Nephron progenitor cell (in vitro differentiated cells): ENCODE measurements around the gene NCF4.

Experiments
- DNase-seq: peaks from one replicate; pipeline ENCODE4 v3.0.0; 2021
- H3K27ac Mint-ChIP-seq: 2 replicates; pipeline ENCODE4 v1.8.0; 2021; ENCODE audit warnings: mild to moderate bottlenecking, moderate library complexity, mixed read lengths
- H3K27me3 Mint-ChIP-seq: 2 replicates; pipeline ENCODE4 v1.8.0; 2021; ENCODE audit warnings: mild to moderate bottlenecking, low read depth, mixed read lengths; ENCODE audit not compliant: poor library complexity
- H3K36me3 Mint-ChIP-seq: 2 replicates; pipeline ENCODE4 v1.8.0; 2021; ENCODE audit warnings: low read depth, mixed read lengths
- H3K4me1 Mint-ChIP-seq: 2 replicates; pipeline ENCODE4 v1.8.0; 2021; ENCODE audit warnings: mixed read lengths
- H3K4me3 Mint-ChIP-seq: 2 replicates; pipeline ENCODE4 v1.8.0; 2021; ENCODE audit warnings: mild to moderate bottlenecking, moderate library complexity, mixed read lengths
- H3K9me3 Mint-ChIP-seq: 2 replicates; pipeline ENCODE4 v1.8.0; 2021; ENCODE audit warnings: mild to moderate bottlenecking, moderate library complexity, mixed read lengths
- TF ChIP-seq, protein P1 (sequence below): fragments of 200-600 bp; sonication (generic); IDR thresholded peaks from 2 replicates; pipeline ENCODE4 v1.5.0; 2021; ENCODE audit warnings: antibody characterized with exemption

The NCF4 gene

GRCh38 chr22:36925388-36926290, 64.8 kb downstream of the NCF4 start:
- peaks cover 12% of the 10 kb centered on the region for H3K27me3 Mint-ChIP-seq
- peaks cover 68% of the 10 kb centered on the region for H3K4me1 Mint-ChIP-seq
- TF ChIP-seq, protein P1, sequence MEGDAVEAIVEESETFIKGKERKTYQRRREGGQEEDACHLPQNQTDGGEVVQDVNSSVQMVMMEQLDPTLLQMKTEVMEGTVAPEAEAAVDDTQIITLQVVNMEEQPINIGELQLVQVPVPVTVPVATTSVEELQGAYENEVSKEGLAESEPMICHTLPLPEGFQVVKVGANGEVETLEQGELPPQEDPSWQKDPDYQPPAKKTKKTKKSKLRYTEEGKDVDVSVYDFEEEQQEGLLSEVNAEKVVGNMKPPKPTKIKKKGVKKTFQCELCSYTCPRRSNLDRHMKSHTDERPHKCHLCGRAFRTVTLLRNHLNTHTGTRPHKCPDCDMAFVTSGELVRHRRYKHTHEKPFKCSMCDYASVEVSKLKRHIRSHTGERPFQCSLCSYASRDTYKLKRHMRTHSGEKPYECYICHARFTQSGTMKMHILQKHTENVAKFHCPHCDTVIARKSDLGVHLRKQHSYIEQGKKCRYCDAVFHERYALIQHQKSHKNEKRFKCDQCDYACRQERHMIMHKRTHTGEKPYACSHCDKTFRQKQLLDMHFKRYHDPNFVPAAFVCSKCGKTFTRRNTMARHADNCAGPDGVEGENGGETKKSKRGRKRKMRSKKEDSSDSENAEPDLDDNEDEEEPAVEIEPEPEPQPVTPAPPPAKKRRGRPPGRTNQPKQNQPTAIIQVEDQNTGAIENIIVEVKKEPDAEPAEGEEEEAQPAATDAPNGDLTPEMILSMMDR = no peak
- no peak overlapping the region for H3K4me3 Mint-ChIP-seq
- no peak for DNase-seq
- no peaks in the 10 kb centered on the region for H3K36me3 Mint-ChIP-seq
- no peaks in the 10 kb centered on the region for H3K9me3 Mint-ChIP-seq
- H3K27ac Mint-ChIP-seq = no peak overlapping the region

- Mint-ChIP-seq H3K4me3 (no peak overlapping the region), H3K9me3 (no peaks in the 10 kb centered on the region), H3K27me3 (peaks cover 10% of the 10 kb centered on the region), H3K4me1 (peaks cover 68% of the 10 kb centered on the region), H3K27ac (no peak overlapping the region), H3K36me3 (no peaks in the 10 kb centered on the region)
- TF ChIP-seq, protein P1 = no peak
- DNase-seq = no peak
Observed at GRCh38 chr22:36926309-36926708, 65.5 kb downstream of the NCF4 start.

DNA sequence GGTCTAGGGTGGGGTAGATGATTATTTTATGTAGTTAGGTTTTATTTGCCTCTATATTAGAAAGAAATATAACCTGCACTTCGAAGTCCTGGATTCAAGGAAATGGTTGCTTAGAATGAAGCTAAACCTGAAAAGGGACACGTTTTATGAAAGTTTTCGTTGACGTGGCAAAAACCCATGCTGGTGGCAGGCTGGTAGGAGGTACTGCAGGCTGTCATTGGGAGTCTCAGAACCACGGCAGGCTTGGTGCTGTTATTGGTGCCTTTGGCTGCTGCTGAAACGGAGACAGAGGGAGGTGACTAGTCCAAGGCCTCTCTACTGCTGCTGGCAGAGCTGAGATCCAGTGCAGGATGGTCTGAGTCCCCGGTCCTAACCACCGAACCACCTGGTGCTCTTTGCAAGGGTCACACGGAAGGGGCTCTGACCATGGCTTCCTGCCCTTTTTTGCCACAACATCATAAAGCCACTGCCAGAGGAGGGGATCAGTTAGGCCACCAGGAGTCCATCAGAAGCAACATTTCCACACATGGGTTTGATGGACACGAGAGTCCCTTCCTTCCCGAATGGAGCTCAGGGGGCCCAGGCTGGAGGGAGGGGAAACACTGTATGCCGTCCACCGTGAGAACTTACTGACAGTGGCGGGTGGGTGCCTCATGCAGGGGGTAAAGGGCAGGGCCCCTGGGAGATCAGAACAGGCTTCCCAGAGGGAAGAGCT, 66.1 kb downstream of the NCF4 start:
- no peaks in the 10 kb centered on the region for H3K9me3 Mint-ChIP-seq
- H3K27ac Mint-ChIP-seq = no peak overlapping the region
- H3K4me3 Mint-ChIP-seq = no peak overlapping the region
- H3K36me3 Mint-ChIP-seq = no peaks in the 10 kb centered on the region
- peaks cover 10% of the 10 kb centered on the region for H3K27me3 Mint-ChIP-seq
- TF ChIP-seq, protein P1 = no peak
- DNase-seq = no peak
- peaks cover 68% of the 10 kb centered on the region for H3K4me1 Mint-ChIP-seq
